SJSA1 (cell line): ENCODE data around the gene FFAR3. TPM values are rescaled to one million over a fixed set of nuclear protein-coding genes. Genes with fewer than 3 reads are reported as not detected.
"Not testable (repeated sequence)": the region's sequence is repeated elsewhere in the genome, so short reads cannot be mapped to it uniquely, and the experiment has no call there.

ENCODE experiments used
- DNase-seq, 2 experiments: peaks; one replicate each; pipeline ENCODE4 v3.0.0-alpha.2; 2015 to 2020; ENCODE audit warnings: low spot score in 2 of 2, low read depth in 1 of 2
- H3K27ac ChIP-seq: fragments of 250-450 bp; sonication (Bioruptor Pico); 2 replicates; pipeline ENCODE4 v1.5.1; 2020; ENCODE audit warnings: mild to moderate bottlenecking, moderate library complexity
- H3K27me3 ChIP-seq: fragments of 250-450 bp; sonication (Bioruptor Pico); replicated peaks from 2 replicates; pipeline ENCODE4 v1.5.1; 2020; ENCODE audit warnings: mild to moderate bottlenecking, moderate library complexity
- H3K36me3 ChIP-seq: fragments of 250-450 bp; sonication (Bioruptor Pico); 2 replicates; pipeline ENCODE4 v1.5.1; 2020; ENCODE audit warnings: mild to moderate bottlenecking
- H3K4me1 ChIP-seq: fragments of 250-450 bp; sonication (Bioruptor Pico); replicated peaks from 2 replicates; pipeline ENCODE4 v1.6.1; 2021; ENCODE audit warnings: mild to moderate bottlenecking
- H3K4me3 ChIP-seq: fragments of 250-450 bp; sonication (Bioruptor Pico); 2 replicates; pipeline ENCODE4 v1.5.1; 2020; ENCODE audit warnings: mild to moderate bottlenecking
- H3K9me3 ChIP-seq: fragments of 250-450 bp; sonication (Bioruptor Pico); replicated peaks from 2 replicates; pipeline ENCODE4 v1.5.1; 2020; ENCODE audit warnings: mild to moderate bottlenecking
- total RNA-seq: library from RNA; depleted of rRNA; stranded (reverse); fragments of >200 nt; shearing (Covaris generic); gene quantifications from 2 replicates; pipeline ENCODE4 v1.2.3, GENCODE V29; 2014; rRNA removed

FFAR3 gene
- total RNA-seq, 1 experiment from 2014 or later, result not detected

- Histone ChIP-seq H3K9me3 (no peaks in the 10 kb centered on the region), H3K4me1 (no peaks in the 10 kb centered on the region), H3K27ac (no peak overlapping the region), H3K27me3 (no peaks in the 10 kb centered on the region), H3K36me3 (no peaks in the 10 kb centered on the region), H3K4me3 (no peak overlapping the region)
- DNase-seq, result no peak
These were observed 41.0 kb downstream of the FFAR3 start for GRCh38 chr19:35399231-35399630.

- H3K27me3 ChIP-seq, result no peaks in the 10 kb centered on the region
- DNase-seq, result no peak
- no peaks in the 10 kb centered on the region for H3K36me3 ChIP-seq
- no peak overlapping the region for H3K27ac ChIP-seq
- no peak overlapping the region for H3K4me3 ChIP-seq
- H3K4me1 ChIP-seq, result peaks cover 5% of the 10 kb centered on the region; the same call in 1 of the 2 replicates
- no peaks in the 10 kb centered on the region for H3K9me3 ChIP-seq
These were observed 41.9 kb downstream of the FFAR3 start for GRCh38 chr19:35399948-35400772.

GRCh38 chr19:35400773-35401100, 42.5 kb downstream of the FFAR3 start:
- Histone ChIP-seq H3K9me3 (no peaks in the 10 kb centered on the region), H3K36me3 (no peaks in the 10 kb centered on the region), H3K4me3 (no peak overlapping the region), H3K4me1 (peaks cover 8% of the 10 kb centered on the region; the same call in 1 of the 2 replicates), H3K27ac (no peak overlapping the region), H3K27me3 (no peaks in the 10 kb centered on the region)
- no peak for DNase-seq

- not testable (repeated sequence) for H3K4me3 ChIP-seq, H3K27me3 ChIP-seq
These were observed 43.2 kb downstream of the FFAR3 start for GRCh38 chr19:35401416-35401815.

GRCh38 chr19:35403116-35403760, 45.0 kb downstream of the FFAR3 start:
- no peaks in the 10 kb centered on the region for H3K9me3 ChIP-seq
- no peak overlapping the region for H3K4me3 ChIP-seq
- H3K36me3 ChIP-seq, result no peaks in the 10 kb centered on the region
- H3K27me3 ChIP-seq, result no peaks in the 10 kb centered on the region
- H3K4me1 ChIP-seq, result peaks cover 9% of the 10 kb centered on the region; the same call in 1 of the 2 replicates
- no peak overlapping the region for H3K27ac ChIP-seq
- DNase-seq, result no peak

More at GRCh38 chr19:35401416-35401815, 43.2 kb downstream of the FFAR3 start:
- not testable (repeated sequence) for H3K9me3 ChIP-seq, H3K36me3 ChIP-seq, H3K4me1 ChIP-seq, DNase-seq, H3K27ac ChIP-seq

- Histone ChIP-seq H3K27ac (peak overlapping the region; percentile 49), H3K9me3 (no peaks in the 10 kb centered on the region), H3K4me3 (no peak overlapping the region), H3K4me1 (peaks cover 9% of the 10 kb centered on the region; the same call in 1 of the 2 replicates), H3K27me3 (no peaks in the 10 kb centered on the region), H3K36me3 (no peaks in the 10 kb centered on the region)
- DNase-seq, result peak; percentile 65 to 74
These were observed 46.8 kb downstream of the FFAR3 start for GRCh38 chr19:35404879-35405622.

GRCh38 chr19:35407619-35408018, 49.4 kb downstream of the FFAR3 start:
- no peak overlapping the region for H3K4me3 ChIP-seq
- no peaks in the 10 kb centered on the region for H3K27me3 ChIP-seq
- no peaks in the 10 kb centered on the region for H3K36me3 ChIP-seq
- H3K4me1 ChIP-seq, result peaks cover 9% of the 10 kb centered on the region; the same call in 1 of the 2 replicates
- no peaks in the 10 kb centered on the region for H3K9me3 ChIP-seq
- H3K27ac ChIP-seq, result no peak overlapping the region
- no peak for DNase-seq

- Histone ChIP-seq H3K4me3 (no peak overlapping the region), H3K4me1 (peaks cover 9% of the 10 kb centered on the region; the same call in 1 of the 2 replicates), H3K36me3 (no peaks in the 10 kb centered on the region), H3K9me3 (no peaks in the 10 kb centered on the region), H3K27ac (no peak overlapping the region), H3K27me3 (0 out of 2 replicates have a peak, but pooled peaks cover 4% of the 10 kb centered on the region)
- DNase-seq, result no peak
These were observed 50.3 kb downstream of the FFAR3 start for GRCh38 chr19:35408284-35409171.

- H3K36me3 ChIP-seq, result no peaks in the 10 kb centered on the region
- H3K9me3 ChIP-seq, result no peaks in the 10 kb centered on the region
- no peak for DNase-seq
- H3K27me3 ChIP-seq, result 0 out of 2 replicates have a peak, but pooled peaks cover 4% of the 10 kb centered on the region
- no peak overlapping the region for H3K27ac ChIP-seq
- peaks cover 9% of the 10 kb centered on the region; the same call in 1 of the 2 replicates for H3K4me1 ChIP-seq
- no peak overlapping the region for H3K4me3 ChIP-seq
These were observed 50.9 kb downstream of the FFAR3 start for GRCh38 chr19:35409191-35409590.

Other genes with a start within 250 kb of the FFAR3 start
- gene FXYD3, start 242.6 kb upstream of the FFAR3 start, total RNA-seq, result not detected in 2 replicates
- gene LGI4, start 223.4 kb upstream of the FFAR3 start, total RNA-seq, result not detected in 2 replicates
- gene FXYD1, start 219.6 kb upstream of the FFAR3 start, total RNA-seq, result not detected in 2 replicates
- gene FXYD7, start 215.2 kb upstream of the FFAR3 start, total RNA-seq, result not detected in 2 replicates
- 32.9 and 42.6 TPM in 2 replicates for gene FXYD5, start 203.7 kb upstream of the FFAR3 start, total RNA-seq
- gene FAM187B, start 129.7 kb upstream of the FFAR3 start, total RNA-seq, result not detected in 2 replicates
- 2.0 TPM in 1 of 2 replicates, not detected in the other for gene LSR, start 109.5 kb upstream of the FFAR3 start, total RNA-seq
- 42.9 and 60.3 TPM in 2 replicates for gene USF2, start 89.5 kb upstream of the FFAR3 start, total RNA-seq
- gene HAMP, start 75.9 kb upstream of the FFAR3 start, total RNA-seq, result not detected in 2 replicates
- 0.50 TPM in 1 of 2 replicates, not detected in the other for gene MAG, start 66.3 kb upstream of the FFAR3 start, total RNA-seq
- gene CD22, start 29.3 kb upstream of the FFAR3 start, total RNA-seq, result 0.03 and 0.21 TPM in 2 replicates
- not detected in 2 replicates for gene FFAR1, start 10.6 kb upstream of the FFAR3 start, total RNA-seq
- not detected in 2 replicates for gene GPR42, start 12.6 kb downstream of the FFAR3 start, total RNA-seq
- gene FFAR2, start 89.8 kb downstream of the FFAR3 start, total RNA-seq, result not detected in 2 replicates
- not detected in 2 replicates for gene KRTDAP, start 132.0 kb downstream of the FFAR3 start, total RNA-seq
- not detected in 2 replicates for gene DMKN, start 155.2 kb downstream of the FFAR3 start, total RNA-seq
- gene SBSN, start 169.9 kb downstream of the FFAR3 start, total RNA-seq, result not detected in 2 replicates
- not detected in 2 replicates for gene GAPDHS, start 175.0 kb downstream of the FFAR3 start, total RNA-seq
- 79.8 and 83.5 TPM in 2 replicates for gene TMEM147, start 187.2 kb downstream of the FFAR3 start, total RNA-seq
- not detected in 2 replicates for gene ATP4A, start 205.2 kb downstream of the FFAR3 start, total RNA-seq
- gene PMIS2, start 227.7 kb downstream of the FFAR3 start, total RNA-seq, result not detected in 2 replicates